ENCODE measurements around the gene PHF21A. TPM values are rescaled to one million over a fixed set of nuclear protein-coding genes. Genes with fewer than 3 reads are reported as not detected.
A peak's percentile ranks its signal among the peaks of the same experiment; 100 is the strongest.

The PHF21A gene
- 10 to 100 TPM; 46.6 to 58.0 (median 56.1) TPM for polyA plus RNA-seq (ENCODE audit: insufficient read length in 3 of 3)
- long read RNA-seq, donor 1 = 0 reads
- long read RNA-seq, donor 2 = 0 reads
- long read RNA-seq, donor 3, partial matches to known transcripts = 5 of 5 reads
- long read RNA-seq, donor 3, other reads (novel, unspliced or antisense) = 0 of 5 reads
- long read RNA-seq, donor 4 = 0 reads
- long read RNA-seq, donor 5 = 0 reads
- long read RNA-seq, donor 6, partial matches to known transcripts = 5 of 5 reads
- long read RNA-seq, donor 6, other reads (novel, unspliced or antisense) = 0 of 5 reads
- long read RNA-seq, donor 7, full-length matches to known transcripts = 1 of 1 reads
- long read RNA-seq, donor 7, partial matches to known transcripts = 0 of 1 reads
- long read RNA-seq, donor 7, other reads (novel, unspliced or antisense) = 0 of 1 reads
- long read RNA-seq, donor 8 = 0 reads
- long read RNA-seq, donor 9 = 0 reads
- long read RNA-seq, donor 10, partial matches to known transcripts = 8 of 9 reads
- long read RNA-seq, donor 10, other reads (novel, unspliced or antisense) = 0 of 9 reads
- long read RNA-seq, donor 11 = 0 reads
- long read RNA-seq, donor 12 = 0 reads
- long read RNA-seq, donor 13, partial matches to known transcripts = 0 of 1 reads
- long read RNA-seq, donor 13, other reads (novel, unspliced or antisense) = 0 of 1 reads
- long read RNA-seq, donor 14 = 0 reads
- long read RNA-seq, donor 15, partial matches to known transcripts = 0 of 1 reads
- long read RNA-seq, donor 15, other reads (novel, unspliced or antisense) = 0 of 1 reads
- long read RNA-seq, donor 16, partial matches to known transcripts = 19 of 19 reads
- long read RNA-seq, donor 16, other reads (novel, unspliced or antisense) = 0 of 19 reads

DNA sequence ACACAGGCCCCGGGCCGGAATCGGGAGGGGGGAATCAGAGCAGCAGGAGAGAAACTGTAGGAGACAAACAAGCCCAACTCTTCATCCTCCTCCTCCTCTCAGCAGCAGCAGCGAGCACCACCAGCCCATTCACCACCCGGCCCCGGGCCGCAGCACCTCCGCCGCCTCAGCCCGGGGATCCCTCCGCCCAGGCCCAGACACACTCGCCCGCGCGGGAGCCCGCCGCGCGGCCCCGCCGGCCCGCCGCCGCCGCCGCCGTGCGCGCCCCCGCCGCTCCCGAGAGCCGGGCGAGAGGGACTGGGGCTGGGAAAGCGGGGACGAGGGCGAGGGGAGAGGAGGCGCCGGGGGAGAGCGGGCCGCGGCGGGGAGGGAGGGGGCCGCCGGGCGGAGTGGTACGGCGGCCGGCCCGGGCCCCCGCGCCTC, at the start of gene PHF21A:
TSS of gene PHF21A (minus strand) at position 154 of the 423 bp plus-strand sequence. CDS start 37,235 bp downstream, outside the sequence.
- peak; percentile 90 for DNase-seq

DNA sequence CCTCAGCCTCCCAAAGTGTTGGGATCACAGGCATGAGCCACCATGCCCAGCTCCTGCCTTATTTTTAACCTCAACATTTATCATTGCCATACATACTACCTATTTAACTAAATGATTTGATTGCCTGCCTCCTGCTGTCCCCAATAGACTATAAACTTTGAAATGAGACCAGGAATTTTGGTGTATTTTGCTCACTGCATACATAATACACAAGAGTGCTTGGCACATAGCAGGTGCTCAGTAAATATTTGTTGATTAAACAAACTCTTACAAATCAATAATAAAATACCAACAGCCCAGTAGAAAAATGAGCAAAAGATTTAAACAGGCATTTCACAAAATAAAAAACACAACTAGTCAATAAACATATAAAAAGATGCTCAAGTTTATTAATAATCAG, 49.5 kb upstream of the PHF21A start:
- no peak for DNase-seq

DNA sequence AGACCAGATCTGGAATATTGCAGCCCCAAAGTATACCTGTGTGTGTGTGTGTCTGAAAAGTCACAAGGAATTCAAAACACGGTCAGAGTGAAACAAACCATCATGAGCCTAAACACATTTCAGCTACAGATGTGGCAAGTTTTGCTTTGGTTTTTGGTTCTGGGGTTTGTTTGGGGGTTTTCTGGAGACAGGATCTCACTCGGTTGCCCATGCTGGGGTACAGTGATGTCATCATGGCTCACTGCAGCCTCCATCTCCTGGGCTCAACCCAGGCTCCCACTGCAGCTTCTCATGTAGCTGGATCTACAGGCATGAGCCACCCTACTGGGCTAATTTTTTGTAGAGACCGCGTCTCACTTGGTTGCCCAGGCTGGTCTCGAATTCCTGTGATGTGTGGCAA, 41.4 kb upstream of the PHF21A start:
- no peak for DNase-seq

DNA sequence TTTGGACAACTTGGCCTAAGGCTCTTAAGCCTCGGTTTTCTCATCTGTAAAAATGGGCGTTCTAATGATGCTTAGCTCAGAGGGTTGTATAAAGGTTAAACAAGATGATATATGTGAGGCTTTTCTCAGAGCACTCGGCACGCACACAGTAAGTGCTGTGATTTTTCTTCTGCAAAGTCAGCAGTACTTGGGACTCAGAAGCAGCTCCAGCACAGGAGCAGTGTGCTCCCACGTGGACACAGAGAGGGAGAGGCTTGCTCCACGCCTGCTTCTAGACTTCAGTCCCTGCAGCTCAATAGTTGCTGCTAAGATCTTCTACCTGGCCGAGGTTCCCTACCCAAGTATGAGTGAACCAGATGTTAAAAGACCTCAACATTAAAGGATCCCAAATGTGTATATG, 39.9 kb upstream of the PHF21A start:
- no peak for DNase-seq

DNA sequence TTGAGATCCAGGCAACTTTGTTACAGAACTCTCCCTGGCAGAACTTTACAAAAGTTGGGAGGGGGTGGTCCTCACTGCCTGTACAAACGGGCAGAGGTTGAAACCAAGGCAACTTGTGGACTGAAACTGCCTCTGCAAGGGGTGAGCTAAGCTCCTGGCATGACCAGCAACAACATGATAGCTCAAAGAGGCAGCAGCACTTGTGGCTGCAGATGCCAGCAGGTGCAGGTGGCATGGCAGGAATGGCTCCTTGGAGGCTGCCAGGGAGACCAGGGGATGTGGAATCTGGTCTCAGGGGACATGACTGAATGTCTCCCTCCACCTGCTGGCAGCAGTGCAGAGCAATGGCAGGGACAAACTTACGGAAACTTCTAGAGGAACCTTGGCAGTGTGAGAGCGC, 38.8 kb upstream of the PHF21A start:
- DNase-seq = no peak

DNA sequence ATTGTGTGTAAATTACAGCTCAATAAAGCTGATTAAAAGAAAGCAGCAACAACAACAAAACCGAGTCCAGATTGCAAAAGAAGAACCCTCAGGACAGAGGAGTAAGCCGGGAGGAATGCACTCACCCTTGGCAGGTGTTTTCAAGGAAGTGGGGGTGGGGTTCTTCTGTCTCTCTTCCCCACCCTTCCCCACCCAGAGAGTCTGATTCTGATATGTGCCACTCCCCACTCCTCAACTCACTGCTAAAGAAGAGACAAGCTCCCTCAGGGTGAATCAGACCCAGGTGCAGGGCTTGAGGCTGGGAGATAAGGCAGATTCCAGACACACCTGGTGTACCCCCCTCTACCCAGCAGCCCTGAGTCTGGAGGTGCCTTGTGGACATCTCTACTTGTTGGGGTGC, 38.4 kb upstream of the PHF21A start:
- DNase-seq = no peak

DNA sequence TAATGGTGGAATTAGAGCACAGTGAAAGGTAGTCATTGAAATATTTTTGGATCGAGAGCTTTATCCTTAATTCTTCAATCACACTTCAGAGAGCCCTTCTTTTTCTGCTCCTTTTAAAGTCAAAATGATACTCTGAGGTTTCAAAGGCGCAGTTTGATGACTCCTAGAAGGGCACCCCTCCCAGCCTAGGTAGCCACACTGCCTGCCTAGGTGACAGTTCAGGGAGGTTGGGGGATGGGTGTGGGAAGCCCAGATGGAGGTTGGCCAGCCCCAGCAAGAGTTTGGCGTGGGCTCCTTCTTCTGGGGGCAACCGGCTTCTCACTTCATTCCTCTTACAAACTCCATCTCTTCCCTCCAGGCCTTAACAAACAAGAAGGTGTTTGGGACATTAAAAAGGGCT, 28.6 kb upstream of the PHF21A start:
- DNase-seq = no peak

DNA sequence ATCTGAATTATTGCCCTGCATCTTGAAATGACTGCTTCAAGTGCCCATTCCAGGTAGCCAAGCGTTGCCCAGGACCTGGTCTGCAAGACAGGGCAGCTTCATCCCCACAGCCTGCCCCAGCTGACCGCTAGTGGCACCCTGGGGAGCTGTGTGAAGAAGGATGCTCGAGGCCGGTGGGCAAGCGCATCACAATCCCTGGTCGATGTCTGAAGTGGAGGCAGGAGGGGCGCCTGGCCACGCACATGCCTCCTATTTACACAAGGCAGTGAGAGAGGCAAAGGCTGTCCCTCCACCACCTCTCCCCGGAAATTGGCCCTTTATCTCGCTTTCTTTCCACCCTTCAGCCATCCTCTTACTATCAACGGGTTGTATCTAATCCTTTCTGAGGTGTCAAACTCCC, 28.1 kb upstream of the PHF21A start:
- no peak for DNase-seq

DNA sequence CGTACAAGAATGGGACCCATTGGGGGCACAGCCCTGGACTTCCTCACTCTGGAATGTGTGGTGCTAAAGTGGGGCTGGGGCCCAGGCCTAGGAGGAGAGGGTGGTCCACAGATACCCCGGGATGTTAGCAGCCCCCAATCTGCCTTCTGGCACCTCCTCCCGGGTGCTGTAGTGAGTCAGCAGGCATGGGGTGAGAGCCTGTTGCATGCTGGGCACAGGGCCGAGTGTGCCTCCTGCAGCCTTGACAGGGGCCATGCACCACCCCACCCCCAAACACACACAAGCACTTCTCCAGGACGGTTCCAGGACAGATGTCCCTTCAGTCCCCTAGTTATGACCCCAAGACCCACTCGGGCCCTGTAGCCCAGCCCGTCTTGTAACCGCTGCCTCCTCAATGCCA, 23.5 kb upstream of the PHF21A start:
- DNase-seq = no peak

DNA sequence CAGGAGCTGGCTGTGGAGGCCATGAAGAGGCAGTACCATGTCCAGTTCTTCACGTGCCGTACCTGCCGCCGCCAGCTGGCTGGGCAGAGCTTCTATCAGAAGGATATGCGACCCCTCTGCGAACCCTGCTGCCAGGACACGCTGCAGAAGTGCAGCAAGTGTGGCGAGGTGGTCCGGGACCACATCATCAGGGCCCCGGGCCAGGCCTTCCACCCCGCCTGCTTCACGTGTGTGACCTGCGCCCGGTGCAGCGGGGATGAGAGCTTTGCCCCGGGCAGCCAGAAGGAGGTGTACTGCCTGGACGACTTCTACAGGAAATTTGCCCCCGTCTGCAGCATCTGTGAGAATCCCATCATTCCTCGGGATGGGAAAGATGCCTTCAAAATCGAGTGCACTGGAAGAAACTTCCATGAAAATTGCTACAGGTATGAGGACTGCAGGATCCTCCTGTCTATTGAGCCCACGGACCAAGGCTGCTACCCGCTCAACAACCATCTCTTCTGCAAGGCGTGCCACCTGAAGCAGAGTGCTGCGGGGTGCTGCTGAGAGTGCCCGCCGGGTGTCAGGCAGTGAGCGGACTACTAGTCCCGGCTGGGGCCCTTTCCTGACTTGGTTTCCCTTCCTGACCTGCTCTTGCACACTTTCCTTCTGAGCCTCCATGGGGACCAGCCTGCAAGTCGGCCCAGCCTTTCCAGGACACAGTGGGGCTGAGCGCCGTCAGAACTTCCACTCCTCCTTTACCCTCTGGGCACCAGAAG, 22.0 kb upstream of the PHF21A start:
- no peak for DNase-seq

DNA sequence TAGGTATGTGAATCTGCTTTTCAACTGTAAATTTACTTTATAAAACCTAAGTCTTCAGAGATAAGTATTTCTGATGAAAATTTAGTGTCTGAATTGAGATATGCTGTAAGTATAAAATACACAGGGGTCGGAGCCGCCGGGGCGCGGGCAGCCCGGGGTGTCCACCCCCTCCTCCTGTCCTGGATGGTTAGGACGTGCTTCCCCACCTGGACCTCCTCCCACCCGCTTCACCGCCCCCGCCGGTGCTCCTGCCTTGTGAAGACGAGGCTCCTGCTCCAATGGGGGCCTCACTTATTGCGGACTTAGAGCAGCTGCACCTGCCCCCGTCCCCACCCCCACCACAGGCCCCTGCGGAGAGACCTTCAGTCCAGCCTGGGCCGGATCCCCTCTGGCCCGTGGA, 21.3 kb upstream of the PHF21A start:
- DNase-seq = no peak

DNA sequence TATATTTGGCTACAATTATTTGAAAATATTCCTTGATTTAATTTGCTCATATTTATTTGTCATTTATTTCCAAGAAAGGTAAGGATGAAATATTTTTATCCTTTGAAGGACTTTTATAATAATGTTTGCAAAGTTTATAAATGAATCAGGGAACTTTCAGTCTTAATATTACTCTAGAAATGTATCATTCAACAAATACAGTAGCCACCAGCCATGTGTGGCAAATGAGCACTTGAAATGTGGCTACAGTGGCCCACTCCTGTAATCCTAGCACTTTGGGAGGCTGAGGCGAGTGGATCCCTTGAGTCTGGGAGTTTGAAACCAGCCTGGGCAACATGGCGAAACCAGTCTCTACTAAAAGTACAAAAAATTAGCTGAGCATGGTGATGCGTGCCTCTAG, 20.3 kb upstream of the PHF21A start:
- no peak for DNase-seq

DNA sequence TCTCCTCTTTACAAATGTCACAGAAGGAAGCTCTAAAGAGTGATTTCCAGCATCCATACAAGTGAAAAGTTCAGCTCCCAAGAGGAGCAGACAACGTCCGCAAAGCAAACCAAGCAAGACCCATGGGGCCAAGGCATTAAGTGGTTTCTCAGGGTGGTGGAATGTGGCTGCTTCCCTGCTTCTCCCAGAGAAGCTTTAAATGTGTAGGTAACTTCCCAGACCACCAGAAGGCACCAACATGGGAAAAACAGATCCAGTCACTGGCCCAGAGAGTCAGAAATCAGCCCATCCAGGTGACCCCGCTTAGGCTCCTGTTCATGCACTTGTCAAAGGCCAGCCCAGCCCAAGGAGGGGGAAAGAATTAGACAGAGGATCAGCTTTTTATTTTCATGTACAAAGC, 13.3 kb upstream of the PHF21A start:
- DNase-seq = no peak

DNA sequence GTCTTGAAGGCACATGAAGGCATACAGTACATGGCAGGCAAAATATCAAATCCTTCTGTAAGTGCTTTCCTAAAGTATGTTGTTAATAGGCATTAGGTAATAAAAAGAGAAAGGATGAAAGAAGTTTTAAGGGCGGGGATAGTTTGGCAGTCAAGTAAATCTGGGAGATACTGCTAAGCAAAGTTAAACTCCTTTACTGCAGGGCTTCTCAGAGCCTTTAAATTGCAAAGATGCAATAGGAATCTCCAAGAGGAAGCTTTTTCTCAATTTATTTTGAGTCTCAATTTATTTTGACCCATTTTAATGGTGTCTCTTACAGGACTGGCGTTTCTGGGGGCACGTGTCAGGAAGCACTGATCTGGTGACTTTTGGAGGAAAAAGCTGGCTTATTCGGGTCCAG, 12.8 kb upstream of the PHF21A start:
- no peak for DNase-seq

DNA sequence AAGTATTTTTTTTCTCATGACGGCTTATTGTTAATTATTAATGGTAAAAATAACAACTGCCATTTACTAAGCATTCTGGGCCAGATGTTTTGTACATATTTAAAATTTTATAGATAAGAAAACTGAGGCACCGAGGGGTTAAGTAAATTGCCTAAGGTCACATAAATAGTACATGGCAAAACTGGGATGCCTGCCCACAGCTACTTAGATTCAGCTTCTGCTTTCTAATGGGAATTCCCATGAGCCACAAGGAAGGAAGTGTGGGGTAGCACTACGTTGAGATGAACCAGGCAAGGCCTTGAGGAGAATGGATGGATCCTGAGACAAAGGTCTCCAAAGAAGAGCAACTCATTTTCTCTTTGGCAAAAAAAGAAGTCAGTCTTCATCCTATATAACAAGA, 11.9 kb upstream of the PHF21A start:
- no peak for DNase-seq

DNA sequence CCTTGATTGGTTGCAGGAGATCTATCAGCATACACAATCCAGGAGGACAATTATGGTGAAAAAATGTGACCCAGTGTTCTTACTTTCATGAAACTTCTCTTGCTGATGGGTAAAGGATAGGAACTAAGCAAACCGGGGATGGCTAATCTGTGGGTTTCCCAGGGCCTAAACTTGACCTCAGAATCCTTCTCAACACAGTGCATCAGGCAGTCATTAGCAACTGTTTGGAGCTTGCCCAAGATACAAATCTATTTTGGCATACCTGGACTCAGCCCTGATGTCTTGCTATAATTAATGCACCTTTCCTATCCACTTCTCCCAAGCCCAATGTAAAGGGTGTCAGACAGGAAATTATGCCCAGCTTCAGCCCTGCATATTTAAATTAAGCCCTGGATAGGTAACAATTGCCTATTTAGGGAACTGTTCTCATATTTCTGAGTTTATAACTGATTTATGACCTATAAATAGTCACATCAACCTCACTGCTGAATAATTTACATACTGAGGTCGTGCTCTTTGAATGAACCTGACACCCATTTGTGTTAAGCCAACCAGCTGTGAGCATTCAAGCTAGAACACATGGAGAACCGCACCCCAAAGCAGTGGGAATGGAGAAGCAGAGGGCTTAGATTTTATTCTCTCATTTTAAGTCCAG, 9.2 kb upstream of the PHF21A start:
- DNase-seq = no peak

DNA sequence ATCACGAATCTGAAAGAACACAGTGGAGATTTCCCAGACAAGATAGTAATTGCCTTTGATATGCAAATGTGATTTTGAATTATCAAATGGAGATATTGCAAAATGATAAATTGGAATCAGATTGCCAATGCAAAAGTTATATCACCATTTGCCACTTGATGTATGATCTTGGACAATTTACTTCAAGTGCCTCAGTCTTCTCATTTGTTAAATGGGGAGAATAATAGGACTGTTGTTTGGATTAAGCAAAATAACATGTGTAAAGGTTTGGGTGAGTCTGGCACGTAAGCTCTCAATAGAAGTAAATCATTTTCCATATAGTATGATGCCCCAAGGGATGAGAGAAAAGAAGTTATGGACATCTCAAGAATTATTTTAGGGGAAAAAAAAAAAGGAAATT, 7.9 kb upstream of the PHF21A start:
- DNase-seq = no peak

DNA sequence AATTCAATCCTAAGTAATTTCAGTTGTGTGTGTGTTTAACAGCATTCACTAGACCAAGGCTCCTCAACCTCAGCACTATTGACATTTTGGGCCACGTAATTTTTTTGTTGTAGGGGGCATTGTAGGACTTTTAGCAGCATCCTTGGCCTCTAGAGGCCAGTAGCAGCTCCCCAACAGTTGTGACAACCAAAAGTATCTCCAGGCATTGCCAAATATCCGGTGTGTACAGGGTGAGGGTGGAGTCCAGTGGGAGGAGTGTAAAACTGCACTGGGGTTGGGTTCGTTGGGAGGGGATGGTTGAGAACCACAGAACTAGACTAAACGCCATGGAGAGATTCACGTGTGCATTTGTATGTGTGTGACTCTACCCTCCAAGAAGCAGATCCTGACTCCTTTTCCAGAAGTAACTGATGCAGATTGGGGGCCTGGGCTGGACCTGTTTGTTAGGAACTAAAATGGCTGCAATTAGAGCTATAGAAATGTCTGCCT, 5.9 kb upstream of the PHF21A start:
- no peak for DNase-seq

DNA sequence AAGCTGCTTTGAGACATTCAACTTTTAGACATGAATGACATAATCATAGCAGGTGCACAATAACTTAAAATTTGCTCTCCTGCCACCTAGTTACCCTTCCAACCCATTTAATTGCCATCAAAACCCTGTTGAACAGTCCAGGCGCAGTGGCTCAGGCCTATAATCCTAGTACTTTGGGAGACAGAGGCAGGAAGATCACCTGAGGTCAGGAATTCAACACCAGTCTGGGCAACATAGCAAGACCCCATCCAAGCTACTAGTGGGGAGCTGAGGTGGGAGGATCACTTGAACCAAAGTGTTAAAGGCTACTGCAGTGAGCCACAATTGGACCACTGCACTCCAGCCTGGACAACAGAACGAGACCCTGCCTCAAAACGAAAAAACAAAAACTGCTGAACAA, 4.0 kb upstream of the PHF21A start:
- DNase-seq = no peak

DNA sequence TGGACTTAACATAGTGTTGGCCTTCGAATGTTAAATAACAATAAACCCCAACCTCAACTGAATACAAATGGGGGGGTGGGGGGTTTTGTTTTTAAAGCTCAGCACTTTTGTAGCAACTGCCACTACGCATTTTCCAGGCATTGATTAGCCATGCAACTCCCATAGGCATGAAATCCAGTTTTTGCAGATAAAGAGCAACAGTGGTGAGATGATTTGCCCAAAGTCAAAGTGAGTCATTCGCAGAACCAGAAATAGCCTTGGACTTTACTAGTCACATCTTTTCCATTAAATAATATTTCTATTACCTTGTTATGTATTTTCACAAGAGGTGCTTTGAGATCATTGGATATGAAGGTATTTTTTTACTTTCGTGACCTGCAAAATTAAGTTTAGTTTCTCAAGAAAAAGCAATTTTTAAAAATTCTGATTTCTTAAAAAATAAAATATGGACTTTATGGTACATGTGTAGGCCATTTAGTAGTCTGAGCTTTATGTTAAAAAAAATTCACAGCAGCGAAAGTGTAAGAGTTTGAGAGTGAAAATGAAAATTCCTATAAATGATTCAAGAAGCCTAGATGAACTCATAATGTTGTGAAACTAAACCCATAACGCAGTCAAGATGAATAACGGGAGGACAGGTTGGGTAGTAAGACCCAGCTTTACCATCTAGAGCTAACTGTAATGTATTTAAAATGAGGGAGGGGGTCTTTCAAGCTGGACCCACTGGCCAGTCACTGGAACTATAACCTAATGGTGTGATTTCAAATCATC, 1.9 kb upstream of the PHF21A start:
- no peak for DNase-seq
